GM21529 (cell line): ENCODE results near the gene SEPTIN7.
A peak's percentile ranks its signal among the peaks of the same experiment; 100 is the strongest.

Experiments
- ATAC-seq: cut with Tn5 transposase; IDR thresholded peaks from one replicate; pipeline ENCODE4 v1.9.1; 2021; ENCODE audit not compliant: unreplicated experiment

The SEPTIN7 gene

DNA sequence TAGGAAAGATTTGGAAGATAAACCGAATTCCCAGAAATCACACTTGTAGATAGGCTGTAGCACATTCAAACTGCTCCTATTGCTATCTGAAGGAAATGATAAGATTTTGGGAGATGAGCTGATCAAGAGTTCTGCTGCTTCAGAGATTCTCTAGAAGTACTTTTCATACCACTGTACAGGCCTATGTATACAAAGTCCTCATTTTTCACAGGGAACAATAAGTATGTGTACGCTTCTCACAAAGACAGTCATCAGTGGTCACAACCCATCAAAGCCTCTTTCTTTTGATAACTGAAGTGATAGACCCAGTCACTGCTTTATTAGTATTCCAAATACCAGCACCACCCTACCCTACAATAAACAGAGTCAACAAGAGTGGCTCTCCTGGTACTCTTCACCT is 15.6 kb upstream of the SEPTIN7 start:
- no peak for ATAC-seq

DNA sequence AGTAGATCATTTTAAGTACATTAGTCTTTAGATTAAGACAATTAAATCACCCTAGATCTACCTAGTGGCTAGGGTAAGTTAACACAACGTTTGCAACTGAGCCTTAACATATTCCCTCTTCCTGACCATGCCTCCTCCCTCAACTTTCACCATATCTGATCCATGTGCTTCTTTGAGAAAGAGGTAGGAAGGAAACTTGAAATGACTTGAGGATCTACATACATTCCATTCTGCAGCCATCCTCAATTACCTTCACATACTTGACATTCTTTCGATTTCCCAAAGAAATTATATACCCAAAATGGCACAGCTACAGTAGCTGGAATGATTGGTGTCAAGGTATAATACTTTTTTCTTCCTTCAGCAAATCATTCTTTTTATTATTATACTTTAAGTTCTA is 12.9 kb upstream of the SEPTIN7 start:
- no peak for ATAC-seq

DNA sequence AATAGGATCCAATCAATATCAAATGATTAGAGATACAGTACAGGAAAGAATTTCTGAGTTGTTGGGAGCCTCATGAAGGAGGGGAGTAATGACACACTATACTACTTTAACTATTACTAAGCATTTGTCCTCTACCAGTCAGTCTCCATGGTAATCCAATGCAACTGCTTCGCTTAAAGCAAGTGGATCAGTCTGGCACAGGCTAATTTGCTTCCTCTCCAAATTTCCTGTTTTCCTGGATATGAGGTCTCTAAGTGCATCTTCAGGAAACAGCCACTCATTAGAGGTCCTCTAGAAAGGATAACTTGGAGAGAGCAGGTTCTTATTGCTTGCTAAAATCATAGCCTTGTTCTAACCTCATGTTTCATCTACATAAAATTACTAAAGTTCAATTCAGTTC is 8.4 kb upstream of the SEPTIN7 start:
- ATAC-seq: no peak

DNA sequence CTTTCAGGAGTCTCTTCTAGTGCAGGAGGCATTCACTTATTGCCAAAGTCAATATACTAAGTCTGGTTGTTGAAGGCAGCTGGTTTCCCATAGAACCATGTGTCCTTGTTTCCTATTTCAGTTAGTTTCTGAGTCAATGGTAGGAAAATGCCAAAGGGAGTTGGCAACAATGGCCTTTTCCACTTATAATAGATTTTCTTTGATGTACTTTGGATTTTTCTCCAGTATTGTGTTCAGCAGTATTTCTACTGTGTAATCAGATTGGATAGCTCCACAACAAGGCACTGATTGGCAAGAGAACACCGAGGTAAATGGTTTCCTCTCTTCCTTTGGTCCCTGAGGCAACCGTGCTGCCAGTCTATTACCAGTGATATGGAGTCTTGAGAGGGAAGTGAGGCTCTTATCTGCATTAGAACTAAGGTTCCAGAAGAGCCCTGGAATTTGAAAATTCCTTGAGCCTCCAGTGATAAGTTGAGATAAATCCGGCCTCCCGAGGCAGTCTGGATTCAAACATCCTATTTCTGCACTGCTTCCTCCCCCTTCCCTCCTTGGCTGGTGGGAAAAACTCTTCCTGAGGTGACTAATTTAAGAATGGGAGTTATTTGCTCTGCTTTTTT is 7.9 kb upstream of the SEPTIN7 start:
- no peak for ATAC-seq

DNA sequence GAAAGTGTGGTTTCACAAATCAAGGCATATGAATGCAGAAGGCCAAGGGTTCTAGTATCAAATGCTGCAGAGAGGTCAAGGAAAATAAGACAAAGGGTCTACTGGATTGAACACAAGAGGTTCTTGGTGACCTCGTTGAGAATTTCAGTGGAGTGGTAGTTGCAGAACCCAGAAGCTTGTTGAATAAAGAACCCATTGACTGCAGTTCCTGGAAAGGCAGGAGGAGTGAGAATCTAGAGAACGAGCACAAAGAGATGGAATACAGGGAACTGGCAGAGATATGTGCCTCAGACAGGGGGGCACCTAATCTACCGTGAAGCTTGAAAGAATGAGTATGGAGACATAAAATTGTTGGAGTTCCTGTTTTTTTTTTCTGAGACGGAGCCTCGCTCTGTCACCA is 3.5 kb upstream of the SEPTIN7 start:
- no peak for ATAC-seq

DNA sequence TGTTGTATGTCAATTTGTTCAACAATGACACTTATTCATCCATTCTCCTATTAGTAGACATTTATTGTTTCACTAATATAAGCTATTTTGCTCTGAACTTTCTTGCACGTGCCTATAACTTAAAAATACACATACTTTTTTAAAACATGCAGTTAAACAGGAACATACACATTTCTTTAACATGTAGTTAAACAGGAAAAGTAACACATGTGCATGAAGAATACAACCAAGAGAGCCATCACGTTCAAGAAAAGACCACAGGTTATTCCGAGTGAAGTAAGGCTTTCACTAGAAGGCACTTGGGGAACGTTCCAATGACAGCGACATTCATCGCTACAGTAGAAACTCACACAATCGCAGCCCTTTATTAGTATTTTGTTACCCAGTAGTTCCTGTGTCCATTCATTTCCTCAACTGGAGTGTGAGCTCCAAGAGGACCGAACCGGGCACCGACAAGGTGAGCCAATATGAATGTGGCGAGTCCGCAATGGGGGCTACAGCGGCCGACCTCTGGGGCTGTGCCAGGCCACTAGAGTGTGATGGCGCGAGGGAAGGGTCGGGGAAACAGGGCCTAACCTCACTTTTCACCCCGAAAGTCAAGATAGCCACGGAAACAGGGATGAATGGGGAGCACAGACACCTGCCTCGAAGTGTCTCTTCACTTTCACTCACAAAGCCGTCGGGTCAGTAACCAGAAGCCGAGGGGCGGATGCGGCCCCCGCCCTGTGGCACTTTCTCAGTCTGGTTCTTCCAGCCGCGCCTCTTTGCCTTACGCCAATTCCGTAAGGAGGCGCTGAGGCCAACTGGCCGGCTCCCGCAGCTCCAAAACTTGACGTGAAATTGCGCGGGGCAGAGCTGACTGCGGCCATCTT is 775 bp upstream of the SEPTIN7 start:
- ATAC-seq: peak; percentile 50

DNA sequence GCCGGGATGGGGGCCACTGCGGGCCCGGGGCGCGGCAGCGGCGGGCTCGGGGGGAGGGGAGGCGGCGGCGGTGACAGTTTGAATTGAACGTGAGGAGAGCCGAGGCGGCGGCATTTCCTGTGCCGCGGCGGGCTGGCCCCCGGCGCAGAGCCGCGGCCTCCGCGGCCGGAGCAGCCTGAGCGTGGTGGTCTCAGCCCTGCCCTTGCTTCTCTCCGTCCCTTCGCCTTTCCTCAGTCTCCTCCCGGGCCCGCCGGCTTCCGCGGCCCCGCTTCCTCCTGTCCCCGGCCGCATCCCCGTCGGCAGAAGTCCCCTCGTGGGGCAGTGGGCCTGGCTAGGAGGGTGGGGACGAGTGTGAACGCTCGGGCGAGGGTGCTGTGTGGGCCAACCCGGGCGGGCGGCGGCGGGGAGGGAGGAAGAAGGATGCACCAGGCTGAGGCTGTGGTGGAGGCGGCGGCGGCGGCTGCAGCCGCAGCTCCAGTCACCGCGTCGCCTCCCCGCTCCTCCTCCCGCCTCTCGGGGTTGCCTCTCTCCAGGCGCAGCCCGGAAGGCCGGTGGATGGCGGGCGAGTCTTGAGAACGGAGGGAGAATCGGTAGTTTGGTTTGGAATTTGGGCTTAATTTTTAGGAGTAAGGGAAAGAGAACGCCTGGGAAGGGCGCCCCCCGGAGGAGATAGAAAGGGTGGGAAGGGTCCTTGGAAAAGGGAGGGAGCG is 690 bp downstream of the SEPTIN7 start:
- ATAC-seq: peak; percentile 28

DNA sequence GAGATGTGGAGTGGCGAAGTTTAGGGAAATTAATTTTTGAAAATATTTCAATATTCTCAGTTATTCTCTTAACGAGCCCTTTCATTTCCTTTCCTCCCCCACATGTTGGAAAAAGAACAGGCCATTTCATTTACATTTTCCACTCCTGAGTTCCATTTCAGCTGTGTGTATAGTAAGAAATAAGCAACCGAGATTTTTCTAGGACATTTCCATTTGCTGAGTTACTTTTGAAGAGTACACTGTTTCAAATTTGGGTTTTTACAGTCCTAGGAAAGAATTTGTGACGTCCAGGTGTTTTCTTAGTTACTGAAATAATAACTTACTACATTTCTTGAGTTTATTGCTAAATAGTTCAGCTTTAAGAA is 1.2 kb downstream of the SEPTIN7 start:
- ATAC-seq: no peak

DNA sequence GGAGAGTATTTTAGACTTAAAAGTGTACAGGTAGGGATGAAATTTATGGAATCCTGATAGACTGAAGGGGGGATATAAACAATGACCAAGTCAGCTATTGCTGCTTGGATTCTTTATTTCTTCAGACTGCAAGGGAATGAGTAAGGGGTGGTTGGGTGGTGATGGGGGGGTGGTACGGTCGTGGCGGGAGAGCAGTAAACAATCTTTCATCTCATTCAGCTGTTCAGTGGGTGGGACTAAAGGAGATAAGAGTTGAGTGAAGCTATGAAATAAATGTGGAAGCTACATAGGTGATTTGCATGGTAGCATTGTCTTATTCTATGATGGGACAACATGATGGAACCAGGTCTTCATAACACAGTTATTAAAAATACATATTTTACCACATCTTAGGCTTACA is 1.8 kb downstream of the SEPTIN7 start:
- ATAC-seq: no peak

DNA sequence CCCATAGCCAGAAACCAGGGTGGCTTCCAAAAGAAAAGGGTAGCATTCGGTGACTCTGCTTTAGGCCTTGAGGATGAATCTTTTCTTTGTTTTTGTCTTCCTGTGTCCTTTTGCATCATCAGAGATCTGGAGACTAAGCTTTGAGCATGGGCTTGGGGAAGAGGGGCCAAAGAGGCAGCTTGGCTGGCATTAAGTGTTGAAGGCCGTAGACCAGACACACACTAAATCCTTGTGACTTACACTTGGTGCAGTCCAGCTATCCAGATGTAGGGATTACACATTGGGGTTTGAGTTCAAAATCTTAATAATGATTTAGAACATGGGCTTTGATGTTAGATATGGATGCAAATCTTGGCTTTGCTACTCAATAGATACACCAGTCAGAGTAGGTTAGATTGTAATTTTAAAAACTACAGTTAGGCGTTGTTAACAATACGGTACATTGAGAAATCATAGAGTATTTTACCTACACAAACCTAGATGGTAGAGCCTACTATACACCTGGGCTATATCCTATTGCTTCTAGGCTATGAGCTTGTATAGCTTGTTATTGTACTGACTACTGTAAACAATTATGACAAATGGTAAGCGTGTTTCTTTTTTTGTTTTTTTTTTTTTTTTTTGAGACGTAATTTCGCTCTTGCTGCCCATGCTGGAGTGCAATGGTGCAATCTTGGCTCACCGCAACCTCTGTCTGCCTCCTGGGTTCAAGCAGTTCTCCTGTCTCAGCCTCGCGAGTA is 3.5 kb downstream of the SEPTIN7 start:
- ATAC-seq: no peak

DNA sequence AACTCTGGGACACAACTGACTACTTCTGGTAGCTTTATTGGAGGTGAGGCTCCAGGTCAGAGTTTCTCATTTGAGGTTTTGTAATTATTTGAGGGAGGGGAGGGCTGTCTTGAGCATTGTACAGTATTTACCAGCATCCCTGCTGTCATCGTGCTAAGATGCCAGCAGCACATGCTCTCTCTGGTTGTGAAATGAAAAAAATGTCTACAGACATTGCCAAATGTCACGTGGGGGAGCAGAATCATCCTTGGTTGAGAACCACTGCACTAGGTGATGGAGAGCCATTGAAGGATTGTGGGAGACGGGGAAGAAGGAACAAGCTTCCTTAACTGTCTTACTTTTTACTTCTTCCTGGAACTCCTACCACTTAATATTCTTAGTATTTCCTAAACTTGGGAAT is 5.0 kb downstream of the SEPTIN7 start:
- ATAC-seq: no peak

DNA sequence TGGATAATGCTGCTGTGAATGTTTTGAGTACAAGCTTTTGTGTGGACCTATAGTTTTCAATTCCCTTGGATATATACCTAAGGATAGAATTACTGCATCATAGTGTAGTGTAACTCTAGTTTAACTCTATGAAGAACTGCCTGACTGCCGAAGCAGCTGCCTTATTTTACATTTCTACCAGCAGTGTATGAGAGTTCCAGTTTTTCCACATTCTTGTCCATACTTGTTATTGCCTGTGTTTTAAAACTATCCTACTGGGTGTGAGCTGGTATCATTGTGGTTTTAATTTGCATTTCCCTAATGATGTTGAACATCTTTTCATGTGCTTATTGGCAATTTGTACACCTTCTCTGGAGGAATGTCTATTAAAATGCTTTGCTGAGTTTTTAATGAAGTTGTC is 15.7 kb downstream of the SEPTIN7 start:
- ATAC-seq: no peak

DNA sequence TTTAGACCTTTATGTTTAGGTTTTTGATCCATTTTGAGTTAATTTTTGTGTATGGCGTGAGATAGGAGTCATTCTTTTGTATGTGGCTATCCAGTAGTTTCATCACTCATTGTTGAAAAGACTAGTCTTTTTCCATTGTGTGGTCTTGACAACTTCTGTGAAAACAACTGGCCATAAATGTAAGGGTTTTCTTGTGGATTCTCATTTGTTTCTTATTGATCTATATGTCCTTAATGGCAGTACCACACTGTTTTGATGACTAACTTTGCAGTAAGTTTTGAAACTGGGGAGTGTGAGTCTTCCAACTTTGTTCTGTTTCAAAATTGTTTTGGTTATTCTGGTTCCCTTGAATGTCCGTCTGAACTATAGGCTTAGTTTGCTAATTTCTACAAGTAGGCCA is 16.3 kb downstream of the SEPTIN7 start:
- ATAC-seq: no peak

DNA sequence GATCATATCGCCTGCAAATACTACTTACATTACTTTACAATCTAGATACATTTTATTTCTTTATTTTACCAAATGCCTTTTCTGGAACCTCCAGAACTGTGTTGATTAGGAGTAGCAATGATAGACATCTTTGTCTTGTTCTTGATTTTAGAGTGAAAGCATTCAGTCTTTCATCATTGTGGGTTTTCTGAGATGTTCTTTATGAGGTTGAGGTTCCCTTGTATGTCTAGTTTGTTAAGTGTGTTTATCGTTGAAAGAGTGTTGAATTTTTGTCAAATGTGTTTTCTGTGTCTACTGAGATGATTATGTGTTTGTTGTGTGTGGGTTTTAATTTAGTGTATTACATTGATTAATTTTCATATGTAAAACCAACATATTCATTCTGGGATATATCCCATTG is 17.1 kb downstream of the SEPTIN7 start:
- no peak for ATAC-seq

DNA sequence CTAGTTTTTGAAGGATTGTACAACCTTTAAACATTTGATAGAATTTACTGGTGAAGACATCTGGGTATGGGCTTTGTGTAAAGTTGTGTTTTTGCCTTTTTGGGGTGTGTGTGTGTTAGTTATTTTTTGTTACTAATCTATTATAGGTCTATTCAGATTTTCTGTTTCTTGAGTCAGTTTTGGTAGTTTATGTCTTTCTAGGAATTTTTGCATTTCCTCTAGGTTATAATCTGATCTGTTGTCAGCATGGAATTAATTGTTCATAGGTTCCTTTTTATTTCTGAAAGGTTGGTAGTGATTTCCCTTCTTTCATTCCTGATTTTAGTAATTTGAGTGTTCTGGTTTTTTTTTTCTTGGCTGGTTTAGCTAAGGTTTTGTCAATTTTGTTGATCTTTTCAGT is 17.7 kb downstream of the SEPTIN7 start:
- no peak for ATAC-seq

DNA sequence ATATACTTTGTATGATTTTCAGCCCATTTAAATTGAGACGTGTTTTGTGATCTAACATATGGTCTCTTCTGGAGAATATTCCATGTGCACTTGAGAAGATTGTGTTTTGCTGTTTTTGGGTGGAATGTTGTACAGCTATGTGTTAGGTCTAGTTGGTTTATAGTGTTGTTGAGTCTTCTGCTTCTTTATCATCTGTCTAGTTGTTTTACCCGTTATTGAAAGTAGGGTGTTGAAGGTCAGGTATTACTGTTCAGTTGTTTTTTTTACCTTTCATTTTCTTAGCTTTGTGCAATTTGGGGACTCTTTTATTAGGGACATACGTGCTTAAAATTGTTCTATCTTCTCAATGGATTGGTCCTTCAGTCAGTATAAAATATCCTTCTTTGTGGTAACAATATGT is 18.5 kb downstream of the SEPTIN7 start:
- ATAC-seq: no peak

DNA sequence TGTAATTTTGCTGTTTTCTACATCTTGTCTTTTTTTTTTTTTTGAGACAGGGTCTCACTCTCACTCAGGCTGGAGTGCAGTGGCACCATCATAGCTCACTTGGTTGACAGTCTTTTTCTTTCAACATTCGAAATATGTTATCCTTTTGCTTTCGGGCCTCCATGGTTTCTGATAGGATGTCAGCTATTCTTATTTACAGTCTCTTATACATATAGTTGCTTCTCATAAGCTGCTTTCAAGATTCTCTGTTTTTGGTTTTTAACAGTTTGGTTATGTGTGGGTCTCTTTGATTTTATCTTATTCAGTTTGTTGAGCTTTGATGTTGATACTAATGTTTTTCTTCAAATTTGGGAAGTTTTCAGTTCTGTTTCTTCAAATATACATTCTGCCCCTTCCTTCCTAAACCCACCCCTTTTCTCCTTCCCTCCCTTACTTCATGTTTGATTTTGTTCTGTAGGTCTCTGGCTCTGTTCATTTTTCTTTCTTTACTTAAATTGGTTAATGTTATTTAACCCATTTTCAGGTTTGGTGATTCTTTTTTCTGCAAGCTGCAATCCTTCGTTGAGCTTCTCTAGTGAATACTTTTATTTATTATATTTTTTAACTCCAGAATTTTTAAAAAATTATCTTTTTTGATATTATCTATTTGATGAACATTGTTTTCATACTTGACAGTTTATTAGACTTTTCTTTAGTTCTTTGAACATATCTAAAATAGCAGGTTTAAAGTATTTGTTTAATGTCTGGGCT is 19.3 kb downstream of the SEPTIN7 start:
- no peak for ATAC-seq

DNA sequence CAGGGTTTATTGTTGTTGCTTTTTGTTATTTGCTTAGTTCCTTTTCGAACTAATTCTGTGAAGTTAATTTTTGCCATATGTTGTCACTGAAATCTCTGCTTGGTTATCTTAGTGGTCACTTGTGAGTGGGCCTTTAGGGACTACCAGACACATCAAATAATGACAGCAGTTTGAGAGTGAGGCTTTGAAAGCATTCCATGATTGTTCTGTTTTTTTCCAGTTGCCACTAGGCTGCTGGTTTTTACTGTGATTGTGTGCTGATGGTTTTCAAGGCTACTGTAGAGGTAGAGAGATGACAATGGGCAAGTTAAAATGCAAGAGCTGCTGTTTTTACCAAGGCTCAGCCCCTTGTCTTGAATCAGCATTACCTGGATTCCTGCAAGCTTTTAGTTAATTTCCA is 20.0 kb downstream of the SEPTIN7 start:
- ATAC-seq: no peak

DNA sequence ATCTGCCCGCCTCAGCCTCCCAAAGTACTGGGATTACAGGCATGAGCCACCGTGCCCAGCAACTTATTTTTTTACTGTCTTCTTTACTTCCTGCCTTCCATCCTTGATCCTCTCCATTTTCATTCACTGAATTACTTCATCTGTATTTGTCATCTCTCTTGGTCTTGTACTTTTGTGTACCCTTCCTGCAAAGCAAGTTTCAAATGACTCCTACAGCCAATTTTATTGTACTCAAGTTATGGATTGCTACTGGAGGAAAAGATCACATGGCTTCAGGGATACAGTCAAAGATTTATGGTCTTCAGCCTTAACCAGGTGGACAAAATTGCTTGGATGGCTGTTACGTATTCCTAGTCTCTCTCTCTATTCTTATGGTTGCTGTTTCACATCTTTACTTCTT is 22.6 kb downstream of the SEPTIN7 start:
- no peak for ATAC-seq

DNA sequence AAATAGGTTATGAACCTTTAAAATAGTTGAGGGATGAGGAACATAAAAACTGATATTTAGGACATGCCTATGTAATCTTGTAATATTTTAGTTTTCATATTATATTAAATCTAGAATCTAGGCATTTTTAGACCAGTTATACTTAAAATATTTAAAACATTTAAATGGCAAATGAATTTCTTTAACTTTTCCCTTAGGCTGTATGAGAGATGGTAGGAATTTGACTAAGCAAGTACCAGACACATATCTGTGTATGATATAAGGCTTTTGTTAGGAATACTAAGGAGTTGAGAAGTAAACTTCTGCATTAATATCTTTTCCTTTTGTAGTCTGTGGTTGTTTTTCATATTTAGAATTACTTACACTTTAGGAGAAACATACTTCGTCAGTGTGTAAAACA is 25.1 kb downstream of the SEPTIN7 start:
- ATAC-seq: no peak

DNA sequence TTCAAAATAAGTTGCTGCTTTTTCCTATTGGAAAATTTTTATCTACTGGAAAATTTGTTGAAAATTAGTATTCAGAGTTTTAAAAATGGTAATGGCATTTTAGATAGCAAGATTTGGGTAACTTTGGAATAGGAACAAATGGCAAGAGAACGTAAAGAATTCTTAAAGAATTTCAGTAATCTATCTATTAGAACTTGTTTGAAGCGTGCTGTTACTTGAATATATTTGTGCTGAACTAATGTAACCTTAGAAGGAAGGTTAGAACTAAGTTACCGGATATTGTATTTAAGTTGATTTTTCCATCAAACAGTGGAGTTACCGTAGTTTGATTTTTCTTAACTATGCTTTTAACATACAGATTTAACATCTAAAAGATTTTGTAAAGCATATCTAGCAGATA is 25.9 kb downstream of the SEPTIN7 start:
- ATAC-seq: no peak
